Smooth muscle cell (in vitro differentiated cells): Measurements from ENCODE around the gene MRPS18C. TPM values are rescaled to one million over a fixed set of nuclear protein-coding genes. Genes with fewer than 3 reads are reported as not detected.
"Not testable (repeated sequence)": the region's sequence is repeated elsewhere in the genome, so short reads cannot be mapped to it uniquely, and the experiment has no call there.

Experiments
- DNase-seq: peaks from one replicate; lab custom pipeline; 2025; ENCODE audit not compliant: unreplicated experiment; lab: John Stamatoyannopoulos, UW
- H2AFZ ChIP-seq: fragments of 200-600 bp; sonication (generic); 2 replicates; pipeline ENCODE4 v1.6.0; 2016; ENCODE audit warnings: antibody characterized with exemption, low read depth, mild to moderate bottlenecking
- H3F3A ChIP-seq: fragments of 200-600 bp; sonication (generic); 2 replicates; pipeline ENCODE4 v1.6.0; 2017; ENCODE audit warnings: antibody characterized with exemption, low read depth
- H3K27ac ChIP-seq: fragments of 200-600 bp; sonication (generic); 2 replicates; pipeline ENCODE4 v1.5.1; 2016; ENCODE audit warnings: low read depth, mild to moderate bottlenecking
- H3K27me3 ChIP-seq: fragments of 200-600 bp; sonication (generic); 2 replicates; pipeline ENCODE4 v1.6.1; 2016; ENCODE audit warnings: low read depth, mild to moderate bottlenecking
- H3K36me3 ChIP-seq: fragments of 200-600 bp; sonication (generic); 2 replicates; pipeline ENCODE4 v1.5.1; 2016; ENCODE audit warnings: low read depth
- H3K4me1 ChIP-seq: fragments of 200-600 bp; sonication (generic); 2 replicates; pipeline ENCODE4 v1.5.1; 2016; ENCODE audit warnings: low read depth
- H3K4me2 ChIP-seq: fragments of 200-600 bp; sonication (generic); 2 replicates; pipeline ENCODE4 v1.6.0; 2016; ENCODE audit warnings: mild to moderate bottlenecking
- H3K4me3 ChIP-seq: fragments of 200-600 bp; sonication (generic); 2 replicates; pipeline ENCODE4 v1.5.1; 2016; ENCODE audit warnings: mild to moderate bottlenecking
- H3K79me2 ChIP-seq: fragments of 200-600 bp; sonication (generic); 2 replicates; pipeline ENCODE4 v1.6.0; 2016; ENCODE audit warnings: low read depth, mild to moderate bottlenecking
- H3K9ac ChIP-seq: fragments of 200-600 bp; sonication (generic); 2 replicates; pipeline ENCODE4 v1.6.0; 2016; ENCODE audit warnings: low read depth
- H3K9me3 ChIP-seq: fragments of 200-600 bp; sonication (generic); replicated peaks from 2 replicates; pipeline ENCODE4 v1.5.1; 2016; ENCODE audit warnings: low read depth
- H4K20me1 ChIP-seq: fragments of 200-600 bp; sonication (generic); 2 replicates; pipeline ENCODE4 v1.6.0; 2016; ENCODE audit warnings: low read depth
- CTCF ChIP-seq: fragments of 200-600 bp; sonication (generic); IDR thresholded peaks from 2 replicates; pipeline ENCODE4 v1.5.1; 2017; ENCODE audit warnings: borderline replicate concordance, mild to moderate bottlenecking, antibody characterized with exemption; ENCODE audit not compliant: insufficient read depth, poor library complexity, severe bottlenecking
- whole genome bisulfite sequencing: methylation state at CpG from one replicate; pipeline ENCODE4 v1.1.7; 2016; ENCODE audit warnings: low lambda C conversion rate; 5-methylcytosine and 5-hydroxymethylcytosine counted together
- polyA plus RNA-seq: library from polyadenylated mRNA; unstranded; fragments of >200 nt; fragmentation: Nextera tagmentation; extraction: Ambion mirVana; gene quantifications from 2 replicates; pipeline ENCODE4 v1.2.1, GENCODE V29; 2016
- total RNA-seq: library from RNA; depleted of rRNA; stranded (reverse); fragments of >200 nt; gene quantifications from 2 replicates; pipeline ENCODE4 v1.2.3, GENCODE V29; 2014

MRPS18C gene
- total and polyA plus RNA-seq, 2 experiments from 2014 or later = 24.2 to 121 TPM

GRCh38 chr4:83490876-83491450, 35.1 kb downstream of the MRPS18C start:
- H4K20me1 ChIP-seq = no peaks in the 10 kb centered on the region

GRCh38 chr4:83496085-83496917, 40.4 kb downstream of the MRPS18C start:
- not testable (repeated sequence) for DNase-seq, H3K27me3 ChIP-seq, H3K27ac ChIP-seq, H3F3A ChIP-seq, H3K9me3 ChIP-seq, H3K4me2 ChIP-seq, H3K79me2 ChIP-seq, H3K9ac ChIP-seq, H2AFZ ChIP-seq, H3K4me3 ChIP-seq, H3K36me3 ChIP-seq, H4K20me1 ChIP-seq, H3K4me1 ChIP-seq
- WGBS = 78% methylated on average over 8 of the region's 8 CpGs

More at GRCh38 chr4:83490876-83491450, 35.1 kb downstream of the MRPS18C start:
- H3K79me2 ChIP-seq = no peaks in the 10 kb centered on the region
- H3K27me3 ChIP-seq = no peaks in the 10 kb centered on the region
- H3K4me2 ChIP-seq = no peak overlapping the region
- H3K36me3 ChIP-seq = no peaks in the 10 kb centered on the region
- H2AFZ ChIP-seq = no peak overlapping the region
- WGBS = 27% methylated on average over 1 of the region's 1 CpG
- no peak overlapping the region for H3K9ac ChIP-seq
- DNase-seq = no peak
- no peak overlapping the region for H3K4me3 ChIP-seq
- H3K4me1 ChIP-seq = no peaks in the 10 kb centered on the region
- H3F3A ChIP-seq = no peaks in the 10 kb centered on the region
- TF ChIP-seq CTCF = peak; percentile 59
- H3K9me3 ChIP-seq = no peaks in the 10 kb centered on the region
- no peak overlapping the region for H3K27ac ChIP-seq

GRCh38 chr4:83498187-83498586, 42.3 kb downstream of the MRPS18C start:
- TF ChIP-seq CTCF = no peak
- Histone ChIP-seq H3K4me1 (no peaks in the 10 kb centered on the region), H3K9ac (no peak overlapping the region), H3K79me2 (no peaks in the 10 kb centered on the region), H3K27me3 (no peaks in the 10 kb centered on the region), H3K4me2 (no peak overlapping the region), H3K36me3 (no peaks in the 10 kb centered on the region), H3F3A (no peaks in the 10 kb centered on the region), H3K4me3 (no peak overlapping the region), H3K9me3 (no peaks in the 10 kb centered on the region), H4K20me1 (no peaks in the 10 kb centered on the region), H3K27ac (no peak overlapping the region), H2AFZ (no peak overlapping the region)
- 82% methylated on average over 1 of the region's 1 CpG for WGBS
- no peak for DNase-seq

- not testable (repeated sequence) for H3K4me1 ChIP-seq, DNase-seq, H2AFZ ChIP-seq, H3K27me3 ChIP-seq, H3K36me3 ChIP-seq, H3K79me2 ChIP-seq, H4K20me1 ChIP-seq, H3K27ac ChIP-seq, H3K4me3 ChIP-seq, H3F3A ChIP-seq, H3K9me3 ChIP-seq, H3K4me2 ChIP-seq, H3K9ac ChIP-seq
- 94% methylated on average over 3 of the region's 3 CpGs for WGBS
These were observed 45.8 kb downstream of the MRPS18C start for GRCh38 chr4:83501671-83502070.
